ENCODE measurements around the gene PTMS.
A peak's percentile ranks its signal among the peaks of the same experiment; 100 is the strongest.

Gene PTMS

DNA sequence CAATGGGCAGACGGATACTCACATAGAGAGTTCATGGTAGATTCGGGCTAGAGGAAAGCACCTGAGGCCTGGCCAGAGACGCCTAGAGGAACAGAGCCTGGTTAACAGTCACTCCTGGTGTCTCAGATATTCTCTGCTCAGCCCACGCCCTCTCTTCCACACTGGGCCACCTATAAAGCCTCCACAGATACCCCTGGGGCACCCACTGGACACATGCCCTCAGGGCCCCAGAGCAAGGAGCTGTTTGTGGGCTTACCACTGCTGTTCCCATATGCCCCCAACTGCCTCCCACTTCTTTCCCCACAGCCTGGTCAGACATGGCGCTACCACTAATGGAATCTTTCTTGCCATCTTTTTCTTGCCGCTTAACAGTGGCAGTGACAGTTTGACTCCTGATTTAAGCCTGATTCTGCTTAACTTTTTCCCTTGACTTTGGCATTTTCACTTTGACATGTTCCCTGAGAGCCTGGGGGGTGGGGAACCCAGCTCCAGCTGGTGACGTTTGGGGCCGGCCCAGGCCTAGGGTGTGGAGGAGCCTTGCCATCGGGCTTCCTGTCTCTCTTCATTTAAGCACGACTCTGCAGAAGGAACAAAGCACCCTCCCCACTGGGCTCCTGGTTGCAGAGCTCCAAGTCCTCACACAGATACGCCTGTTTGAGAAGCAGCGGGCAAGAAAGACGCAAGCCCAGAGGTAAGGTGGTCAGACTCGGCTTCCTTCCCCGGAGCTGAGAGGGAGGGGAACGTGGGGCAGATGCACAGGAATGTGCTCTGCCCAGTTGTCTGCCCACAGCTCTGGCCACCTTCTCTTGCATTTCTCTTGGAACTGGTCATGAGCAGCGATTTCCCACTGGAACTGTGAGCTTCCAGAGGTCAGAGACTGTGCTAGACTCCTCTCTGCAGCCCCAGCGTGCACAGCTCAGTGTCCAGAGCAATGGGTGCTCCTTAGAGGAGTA is 23.1 kb downstream of the PTMS start, which contains the start of gene CD4:
TSS of gene CD4 (plus strand) at position 557 of the 953 bp plus-strand sequence. CDS start 10,611 bp downstream, outside the sequence.
- peak in 3 of 5 experiments; percentile 57 to 92 (median 57) for DNase-seq

DNA sequence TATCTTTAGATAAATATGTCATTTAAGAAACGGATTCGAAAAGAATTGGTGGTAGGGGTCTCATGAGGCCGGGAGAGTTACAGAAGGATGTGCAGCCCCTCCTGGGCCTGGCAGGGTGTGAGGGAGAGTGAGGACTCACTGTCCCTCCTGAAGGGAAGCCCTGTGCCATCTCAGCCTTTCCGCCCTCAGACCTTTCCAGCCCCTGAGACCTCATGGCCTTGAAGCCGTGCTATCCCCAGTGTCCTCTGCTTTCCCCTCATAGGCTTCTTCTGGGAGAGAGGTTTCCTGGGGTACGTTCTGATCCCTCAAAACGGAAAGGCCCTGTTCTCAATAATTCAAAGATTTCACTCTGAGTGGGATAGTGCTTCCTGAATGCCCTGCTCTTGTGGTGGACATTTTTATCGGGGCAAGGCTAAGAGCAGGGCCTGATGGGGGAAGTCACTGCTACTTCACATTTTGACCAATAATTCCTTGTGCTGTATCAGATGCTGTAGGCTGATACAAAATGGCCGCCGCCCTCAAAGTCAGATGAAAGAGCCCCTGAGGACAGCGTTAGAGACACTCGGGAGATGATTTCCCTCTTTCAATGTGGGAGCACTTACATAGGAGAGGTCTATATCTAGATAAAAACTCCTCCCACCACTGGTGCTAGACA is 24.5 kb downstream of the PTMS start:
- peak in 3 of 5 experiments; percentile 35 to 82 (median 43) for DNase-seq

DNA sequence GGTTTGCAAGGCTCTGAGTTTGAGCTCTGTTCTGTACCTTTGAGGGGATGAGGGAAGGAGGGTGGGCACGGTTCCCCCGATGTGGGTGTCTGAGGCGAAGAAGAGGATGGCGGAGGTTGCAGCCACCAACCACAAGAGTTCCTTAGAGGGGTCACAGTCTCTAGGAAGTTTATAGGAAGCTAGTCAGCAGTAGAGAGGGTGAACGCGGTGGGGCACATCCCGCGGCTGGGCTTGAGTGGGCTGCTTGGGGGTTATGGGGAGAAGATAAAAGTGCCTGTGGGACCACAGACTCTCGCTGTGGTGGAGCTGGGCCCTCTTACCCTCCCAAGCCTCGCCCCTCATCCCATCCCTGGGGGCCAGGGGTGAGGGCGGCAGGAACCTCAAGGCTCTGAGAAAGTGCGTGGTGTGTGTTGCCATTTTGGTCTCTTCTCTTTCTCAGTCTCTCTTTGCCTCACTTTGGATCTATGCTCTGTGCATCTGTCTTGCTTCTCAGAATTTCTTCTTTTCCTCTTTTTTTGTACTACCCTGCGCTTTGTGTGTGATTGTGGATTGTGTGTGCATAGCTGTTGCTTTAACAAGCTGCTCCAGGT is 25.9 kb downstream of the PTMS start:
- DNase-seq, result peak in 1 of 5 experiments; percentile 25

DNA sequence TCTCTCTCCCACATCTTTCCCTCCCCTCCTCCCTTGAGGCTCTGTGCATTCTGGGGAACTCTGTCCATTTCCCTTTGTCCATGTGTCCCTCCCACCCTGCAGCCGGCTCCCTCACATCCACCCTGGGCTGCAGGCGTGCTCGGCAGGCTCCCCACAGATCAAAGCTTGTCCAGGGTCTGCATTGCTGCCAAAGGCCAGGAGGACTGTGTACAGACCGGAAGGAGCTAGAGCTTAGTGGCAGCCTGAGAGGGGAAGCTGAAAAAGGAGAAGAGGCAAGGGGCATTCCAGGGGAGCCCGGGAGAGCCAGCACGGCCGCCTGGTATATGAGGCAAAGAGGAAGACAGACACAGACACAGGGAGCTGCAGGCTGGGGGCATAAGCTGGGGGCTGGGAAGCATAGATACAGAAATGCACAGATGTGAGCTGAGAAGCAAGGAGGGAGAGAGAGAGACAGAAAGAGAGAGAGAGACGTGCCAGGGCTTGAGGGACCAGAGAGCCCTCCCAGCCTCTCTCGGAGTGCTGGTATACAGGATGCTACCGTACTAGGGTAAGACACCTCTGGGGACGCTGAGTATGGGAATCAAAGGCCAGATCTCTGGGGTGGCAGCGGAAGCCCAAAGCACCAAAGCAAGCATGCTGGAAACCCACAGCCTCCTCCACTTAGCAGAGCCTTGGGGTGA is 26.5 kb downstream of the PTMS start:
- DNase-seq, result peak in 2 of 5 experiments; percentile 36 to 80

DNA sequence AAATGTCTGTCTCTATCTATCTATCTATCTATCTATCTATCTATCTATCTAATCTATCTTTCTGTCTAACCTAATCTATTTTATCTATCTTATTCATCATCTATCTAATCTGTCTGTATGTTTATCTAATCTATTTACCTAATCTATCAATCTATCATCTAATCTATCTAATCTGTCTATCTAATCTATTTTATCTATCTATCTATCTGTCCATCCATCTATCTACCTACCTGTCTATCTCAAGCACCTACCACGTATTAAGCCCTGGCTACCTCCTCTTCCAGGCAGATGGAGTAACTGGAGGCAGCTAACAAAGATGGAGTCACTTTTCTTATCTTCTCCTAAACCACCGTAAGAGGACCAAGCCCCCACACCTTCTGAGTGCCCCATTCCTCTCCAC is 28.9 kb downstream of the PTMS start:
- DNase-seq, result no peak

DNA sequence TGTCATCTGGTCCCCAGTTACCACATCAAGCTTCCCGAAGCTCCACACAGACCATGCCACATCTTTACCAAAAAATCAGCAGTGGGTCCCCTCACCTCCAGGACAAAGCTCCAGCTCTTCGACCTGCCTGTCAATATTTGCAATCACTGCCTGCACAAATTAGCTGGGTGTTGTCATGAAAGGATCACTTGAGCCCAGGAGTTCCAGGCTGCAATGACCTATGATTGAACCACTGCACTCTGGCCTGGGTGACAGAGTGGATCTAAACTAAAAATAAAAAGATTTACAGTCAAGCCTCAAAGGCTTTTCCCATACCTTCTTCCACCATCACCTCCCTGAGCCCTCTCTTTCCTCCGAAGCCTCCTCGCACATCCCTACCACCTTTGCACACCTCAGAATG is 30.4 kb downstream of the PTMS start:
- no peak for DNase-seq

DNA sequence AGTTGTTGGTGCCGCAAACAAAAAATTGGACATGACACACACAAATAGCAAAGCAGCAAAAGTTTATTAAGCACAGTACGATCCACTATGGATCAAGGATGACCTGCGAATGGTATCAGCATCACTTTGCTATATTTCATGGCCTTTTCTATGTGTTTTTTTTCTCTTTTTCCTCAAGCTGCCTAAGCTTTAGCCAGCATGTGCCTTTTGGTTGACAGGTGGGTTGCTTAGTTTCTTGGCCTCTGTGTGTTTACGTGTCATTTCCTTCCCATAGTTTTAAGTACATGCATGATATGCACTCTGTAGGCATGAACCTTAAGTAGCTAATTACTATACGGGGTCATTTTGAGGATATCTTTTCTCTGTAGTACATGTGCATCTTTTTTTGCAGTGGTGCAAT is 33.0 kb downstream of the PTMS start:
- no peak for DNase-seq

DNA sequence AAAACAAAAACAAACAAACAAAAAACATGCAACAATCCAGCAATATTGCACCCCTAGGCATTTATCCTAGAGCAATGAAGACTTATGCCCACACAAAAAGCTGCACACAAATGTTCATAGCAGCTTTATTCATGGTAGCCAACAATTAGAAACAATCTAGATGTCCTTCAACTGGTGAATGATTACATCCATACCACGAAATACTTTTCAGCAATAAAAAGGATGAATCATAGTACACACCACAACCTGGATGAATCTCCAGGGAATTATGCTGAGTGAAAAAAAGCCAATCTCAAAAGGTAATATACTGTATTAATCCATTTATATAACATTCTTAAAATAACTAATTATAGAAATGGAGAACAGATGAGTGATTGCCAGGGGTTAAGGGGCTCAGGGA is 41.0 kb downstream of the PTMS start:
- no peak for DNase-seq

DNA sequence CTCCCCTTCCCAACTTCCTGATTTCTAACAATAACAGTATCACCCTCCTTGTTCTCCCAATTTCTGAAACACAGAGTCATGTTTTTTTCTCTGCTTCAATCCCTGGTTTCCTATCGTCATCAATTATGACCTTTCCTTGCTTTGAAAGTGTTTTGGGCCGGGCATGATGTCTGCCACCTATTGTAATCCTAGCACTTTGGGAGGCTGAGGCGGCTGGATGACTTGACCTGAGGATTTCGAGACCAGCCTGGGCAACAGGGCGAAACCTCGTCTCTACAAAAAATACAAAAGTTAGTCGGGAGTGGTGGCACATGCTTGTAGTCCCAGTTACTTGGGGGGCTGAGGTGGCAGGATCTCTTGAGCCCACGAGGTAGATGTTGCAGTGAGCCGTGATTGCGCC is 42.9 kb downstream of the PTMS start:
- no peak for DNase-seq

DNA sequence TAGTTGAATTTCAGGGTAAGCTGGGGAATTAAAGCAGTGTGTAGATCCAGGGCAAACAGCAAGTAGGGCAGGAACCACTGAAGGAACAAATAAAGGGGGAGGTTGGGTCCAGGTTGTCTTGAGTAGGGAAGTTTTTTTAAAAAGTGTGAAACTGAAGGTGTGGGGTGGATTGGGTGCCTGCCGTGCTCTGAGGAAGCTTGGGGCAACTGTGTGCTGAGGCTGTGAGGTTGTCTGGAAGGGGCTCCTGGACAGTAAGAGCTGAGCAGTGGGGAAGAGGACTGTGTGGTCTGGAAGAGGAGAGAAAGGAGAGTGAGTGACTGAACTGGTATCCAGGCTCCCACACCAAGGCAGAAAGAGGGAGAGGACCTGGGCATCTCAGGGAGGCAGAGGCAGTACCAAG is 44.6 kb downstream of the PTMS start:
- no peak for DNase-seq

DNA sequence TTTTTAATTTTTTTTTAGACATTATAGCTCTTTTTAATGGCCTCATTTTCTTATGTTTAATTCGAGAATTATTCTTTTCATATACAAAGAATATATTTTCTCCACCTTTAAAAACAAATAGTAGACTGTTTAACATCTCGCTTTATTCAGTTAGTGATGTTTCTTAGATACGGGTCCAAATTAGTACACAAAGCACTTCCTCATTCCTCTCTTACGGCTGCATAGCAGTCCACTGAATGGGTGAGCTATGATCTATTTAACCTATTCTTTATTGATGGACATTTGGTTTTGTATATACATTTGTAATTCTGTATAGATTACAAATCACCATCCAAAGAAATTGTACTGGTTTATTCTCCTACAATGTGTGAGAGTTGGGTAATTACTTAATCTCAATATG is 47.2 kb downstream of the PTMS start:
- DNase-seq, result no peak

DNA sequence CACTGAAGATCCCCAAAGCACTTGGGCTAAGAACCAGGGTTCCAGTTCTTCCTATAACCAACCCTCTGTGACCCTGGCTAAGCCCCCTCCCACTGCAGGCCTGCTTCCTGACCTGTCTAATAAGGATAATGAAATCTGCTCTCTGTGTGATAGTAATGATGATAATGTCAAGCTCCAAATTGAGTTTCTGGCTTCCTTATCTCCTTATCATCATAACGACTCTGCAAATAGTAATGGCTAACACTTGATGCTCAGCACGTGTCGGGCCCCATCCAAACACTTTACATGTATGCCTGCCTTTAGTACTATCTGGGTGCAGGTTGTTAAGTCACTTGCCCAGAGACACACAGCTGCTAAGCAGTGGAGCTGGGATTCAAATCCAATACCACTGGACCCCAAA is 50.4 kb downstream of the PTMS start:
- DNase-seq, result no peak

DNA sequence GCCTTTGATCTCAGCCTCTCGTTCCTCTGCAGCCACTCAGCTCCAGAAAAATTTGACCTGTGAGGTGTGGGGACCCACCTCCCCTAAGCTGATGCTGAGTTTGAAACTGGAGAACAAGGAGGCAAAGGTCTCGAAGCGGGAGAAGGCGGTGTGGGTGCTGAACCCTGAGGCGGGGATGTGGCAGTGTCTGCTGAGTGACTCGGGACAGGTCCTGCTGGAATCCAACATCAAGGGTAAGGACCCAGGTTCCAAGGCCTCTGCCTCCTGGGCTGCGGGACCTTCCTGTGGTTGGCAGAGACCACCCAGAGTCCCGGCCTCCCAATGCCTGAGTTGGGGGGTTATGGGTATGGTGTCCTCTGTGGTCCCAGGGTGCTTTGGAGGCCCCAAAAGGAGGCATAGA is 50.9 kb downstream of the PTMS start:
- no peak for DNase-seq

DNA sequence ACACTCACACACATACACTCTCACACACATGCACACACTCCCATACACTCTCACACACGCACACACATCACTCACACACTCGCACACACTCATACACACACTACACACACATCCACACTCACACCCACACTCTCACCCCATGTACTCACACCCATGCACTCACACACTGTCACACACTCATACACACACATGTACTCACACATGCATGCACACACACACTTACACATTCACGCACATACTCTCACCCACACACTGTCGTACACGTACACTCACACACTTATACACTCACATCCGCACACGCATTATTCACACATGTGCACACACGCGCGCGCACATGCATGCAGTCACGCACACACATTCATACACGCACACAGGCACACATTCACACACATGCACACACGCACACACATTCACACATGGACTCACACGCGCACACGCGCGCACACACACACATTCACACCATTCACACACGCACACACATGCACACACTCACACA is 51.5 kb downstream of the PTMS start:
- no peak for DNase-seq

DNA sequence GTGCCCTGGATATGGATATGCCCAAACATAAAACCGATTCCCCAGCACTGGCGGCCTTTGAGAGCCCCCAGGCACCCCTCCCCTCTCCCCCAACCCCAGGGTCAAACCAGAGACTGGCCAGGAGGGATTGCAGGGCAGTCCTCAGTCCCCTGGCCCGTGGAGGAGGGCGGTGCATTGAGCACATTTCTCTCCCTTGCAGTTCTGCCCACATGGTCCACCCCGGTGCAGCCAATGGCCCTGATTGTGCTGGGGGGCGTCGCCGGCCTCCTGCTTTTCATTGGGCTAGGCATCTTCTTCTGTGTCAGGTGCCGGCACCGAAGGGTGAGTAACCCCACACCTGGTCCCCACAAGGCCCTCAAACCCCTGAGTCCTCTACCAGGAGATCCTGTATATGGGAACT is 52.1 kb downstream of the PTMS start:
- no peak for DNase-seq

DNA sequence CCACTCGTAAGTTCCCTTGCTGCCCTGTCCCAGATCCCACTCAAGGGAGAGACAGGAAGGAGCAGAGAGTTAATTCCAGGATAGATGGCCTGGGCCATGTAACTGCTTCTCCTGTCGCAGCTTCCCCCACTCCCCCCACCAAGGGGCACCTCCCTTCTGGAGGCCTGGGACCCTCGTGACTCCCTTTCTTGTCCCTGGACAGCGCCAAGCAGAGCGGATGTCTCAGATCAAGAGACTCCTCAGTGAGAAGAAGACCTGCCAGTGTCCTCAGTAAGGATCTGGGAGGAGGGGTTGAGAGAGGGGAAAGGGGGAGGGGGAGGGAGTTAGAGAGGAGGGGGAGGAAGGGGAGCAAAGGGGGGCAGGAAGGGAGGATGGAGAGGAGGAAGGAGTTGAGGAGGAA is 52.5 kb downstream of the PTMS start:
- no peak for DNase-seq

DNA sequence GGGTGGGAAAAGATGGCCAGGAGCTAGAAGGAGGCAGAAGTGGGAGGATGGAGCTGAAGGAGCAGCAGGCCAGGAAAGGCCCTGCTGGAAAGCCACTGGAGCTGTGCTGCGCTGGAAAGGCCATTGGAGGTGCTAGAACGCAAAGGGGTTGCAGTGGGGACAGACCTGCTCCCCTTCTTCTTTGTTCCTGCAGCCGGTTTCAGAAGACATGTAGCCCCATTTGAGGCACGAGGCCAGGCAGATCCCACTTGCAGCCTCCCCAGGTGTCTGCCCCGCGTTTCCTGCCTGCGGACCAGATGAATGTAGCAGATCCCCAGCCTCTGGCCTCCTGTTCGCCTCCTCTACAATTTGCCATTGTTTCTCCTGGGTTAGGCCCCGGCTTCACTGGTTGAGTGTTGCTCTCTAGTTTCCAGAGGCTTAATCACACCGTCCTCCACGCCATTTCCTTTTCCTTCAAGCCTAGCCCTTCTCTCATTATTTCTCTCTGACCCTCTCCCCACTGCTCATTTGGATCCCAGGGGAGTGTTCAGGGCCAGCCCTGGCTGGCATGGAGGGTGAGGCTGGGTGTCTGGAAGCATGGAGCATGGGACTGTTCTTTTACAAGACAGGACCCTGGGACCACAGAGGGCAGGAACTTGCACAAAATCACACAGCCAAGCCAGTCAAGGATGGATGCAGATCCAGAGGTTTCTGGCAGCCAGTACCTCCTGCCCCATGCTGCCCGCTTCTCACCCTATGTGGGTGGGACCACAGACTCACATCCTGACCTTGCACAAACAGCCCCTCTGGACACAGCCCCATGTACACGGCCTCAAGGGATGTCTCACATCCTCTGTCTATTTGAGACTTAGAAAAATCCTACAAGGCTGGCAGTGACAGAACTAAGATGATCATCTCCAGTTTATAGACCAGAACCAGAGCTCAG is 53.2 kb downstream of the PTMS start:
- no peak for DNase-seq

DNA sequence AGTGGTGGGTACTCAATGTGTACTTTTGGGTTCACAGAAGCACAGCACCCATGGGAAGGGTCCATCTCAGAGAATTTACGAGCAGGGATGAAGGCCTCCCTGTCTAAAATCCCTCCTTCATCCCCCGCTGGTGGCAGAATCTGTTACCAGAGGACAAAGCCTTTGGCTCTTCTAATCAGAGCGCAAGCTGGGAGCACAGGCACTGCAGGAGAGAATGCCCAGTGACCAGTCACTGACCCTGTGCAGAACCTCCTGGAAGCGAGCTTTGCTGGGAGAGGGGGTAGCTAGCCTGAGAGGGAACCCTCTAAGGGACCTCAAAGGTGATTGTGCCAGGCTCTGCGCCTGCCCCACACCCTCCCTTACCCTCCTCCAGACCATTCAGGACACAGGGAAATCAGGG is 54.0 kb downstream of the PTMS start:
- DNase-seq, result no peak

Data from T-helper 2 cell (primary cell).